ENCODE measurements around the gene CMTM7. TPM values are rescaled to one million over a fixed set of nuclear protein-coding genes. Genes with fewer than 3 reads are reported as not detected.
"Not testable (repeated sequence)": the region's sequence is repeated elsewhere in the genome, so short reads cannot be mapped to it uniquely, and the experiment has no call there.

The CMTM7 gene
- total and polyA plus RNA-seq, 5 experiments from 2014 or later, result 46.4 to 122 (median 67.4) TPM

- no peak overlapping the region for H3K4me3 Mint-ChIP-seq
- peaks cover 0 to 1% (median 0%) of the 10 kb centered on the region in 3 donors for H3K36me3 Mint-ChIP-seq
- no peaks in the 10 kb centered on the region for H3K27me3 Mint-ChIP-seq
- no peak for ATAC-seq
- no peak for DNase-seq
- peak overlapping the region in 3 of 10 donors; percentile 14 to 70 (median 26) for H3K27ac Mint-ChIP-seq
- H3K4me1 Mint-ChIP-seq, result peaks cover 12 to 48% (median 22%) of the 10 kb centered on the region in 4 donors
- H3K9me3 Mint-ChIP-seq, result no peaks in the 10 kb centered on the region
- POLR2A ChIA-PET, result interaction anchor here (0.9 to 1.3 kb wide), 2 partner anchors 11 to 13 kb away, joined by 3 to 4 read pairs; no protein-coding TSS in a partner anchor
These were observed 4.1 kb upstream of the CMTM7 start for GRCh38 chr3:32387512-32387911.

GRCh38 chr3:32389577-32389976 is 2.1 kb upstream of the CMTM7 start:
- DNase-seq, H3K27me3 Mint-ChIP-seq, H3K9me3 Mint-ChIP-seq, ATAC-seq, H3K36me3 Mint-ChIP-seq: not testable (repeated sequence)
- Mint-ChIP-seq H3K4me1 (peaks cover 24 to 65% (median 42%) of the 10 kb centered on the region in 4 donors), H3K4me3 (peak overlapping the region in 5 of 10 donors; percentile 4 to 40 (median 34)), H3K27ac (peak overlapping the region in 8 of 10 donors; percentile 50 to 84 (median 70))
- POLR2A ChIA-PET, result interaction anchor here (0.6 to 3.4 kb wide), 6 partner anchors 15 to 97 kb away, joined by 3 to 33 read pairs (median 3); no protein-coding TSS in a partner anchor

DNA sequence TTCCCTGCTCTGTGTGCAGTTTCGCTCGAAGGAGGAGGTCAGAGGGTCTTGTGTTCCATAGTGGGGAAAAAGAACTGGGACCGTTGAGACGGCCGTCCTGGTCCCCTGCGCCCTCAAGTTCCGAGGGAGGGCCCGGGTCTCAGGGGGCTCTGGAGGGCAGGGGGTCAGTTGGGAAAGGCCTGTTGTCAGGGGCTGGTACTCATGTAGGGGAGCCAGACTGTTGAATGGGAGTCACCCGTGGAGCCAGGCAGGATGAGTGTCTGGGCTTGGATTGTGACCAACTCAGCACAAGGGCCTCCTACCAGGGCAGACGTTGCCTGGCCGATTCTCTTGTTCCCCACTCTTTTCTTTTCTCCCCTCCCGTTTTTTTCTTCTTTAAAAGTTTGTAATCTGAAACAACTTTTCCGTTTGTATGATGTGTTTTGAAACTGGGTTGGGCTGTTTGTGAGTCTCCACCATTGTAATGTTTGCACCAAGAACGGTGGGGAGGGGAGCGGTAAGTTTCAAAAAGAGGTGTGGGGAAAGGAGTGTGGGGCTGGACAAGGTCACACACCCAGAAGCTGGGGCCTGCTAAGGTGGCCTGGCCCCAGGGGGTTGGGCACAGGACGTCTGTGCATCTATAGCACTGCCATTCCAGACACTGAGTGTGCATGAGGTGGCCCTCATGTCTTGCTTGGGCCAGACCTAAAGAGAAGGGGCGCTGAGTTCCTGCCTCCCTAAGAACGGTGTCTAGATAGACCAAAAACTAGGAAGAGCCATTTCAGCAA is 1.1 kb downstream of the CMTM7 start:
- peak overlapping the region; percentile 90 to 99 (median 96) for H3K4me3 Mint-ChIP-seq
- ATAC-seq, result peak; percentile 33 to 35
- POLR2A ChIA-PET, result interaction anchor here (0.8 to 3.4 kb wide), 12 partner anchors 8 to 75 kb away, joined by 3 to 33 read pairs (median 10); no protein-coding TSS in a partner anchor
- peak in 1 of 10 donors; percentile 43 for DNase-seq
- peaks cover 35 to 79% (median 64%) of the 10 kb centered on the region in 4 donors for H3K4me1 Mint-ChIP-seq
- peaks cover 0 to 1% (median 0%) of the 10 kb centered on the region in 3 donors for H3K36me3 Mint-ChIP-seq
- no peaks in the 10 kb centered on the region for H3K9me3 Mint-ChIP-seq
- H3K27me3 Mint-ChIP-seq, result no peaks in the 10 kb centered on the region
- H3K27ac Mint-ChIP-seq, result peak overlapping the region; percentile 94 to 100 (median 98)

GRCh38 chr3:32395496-32395895 is 3.8 kb downstream of the CMTM7 start:
- H3K27me3 Mint-ChIP-seq, result no peaks in the 10 kb centered on the region
- no peak for ATAC-seq
- H3K9me3 Mint-ChIP-seq, result no peaks in the 10 kb centered on the region
- no peak overlapping the region for H3K4me3 Mint-ChIP-seq
- peaks cover 47 to 84% (median 80%) of the 10 kb centered on the region in 4 donors for H3K4me1 Mint-ChIP-seq
- H3K36me3 Mint-ChIP-seq, result peaks cover 0 to 1% (median 0%) of the 10 kb centered on the region in 3 donors
- DNase-seq, result no peak
- H3K27ac Mint-ChIP-seq, result peak overlapping the region; percentile 41 to 100 (median 91)
- POLR2A ChIA-PET, result interaction anchor here (0.7 to 1.9 kb wide), 7 partner anchors 14 to 72 kb away, joined by 4 to 8 read pairs (median 5); no protein-coding TSS in a partner anchor

DNA sequence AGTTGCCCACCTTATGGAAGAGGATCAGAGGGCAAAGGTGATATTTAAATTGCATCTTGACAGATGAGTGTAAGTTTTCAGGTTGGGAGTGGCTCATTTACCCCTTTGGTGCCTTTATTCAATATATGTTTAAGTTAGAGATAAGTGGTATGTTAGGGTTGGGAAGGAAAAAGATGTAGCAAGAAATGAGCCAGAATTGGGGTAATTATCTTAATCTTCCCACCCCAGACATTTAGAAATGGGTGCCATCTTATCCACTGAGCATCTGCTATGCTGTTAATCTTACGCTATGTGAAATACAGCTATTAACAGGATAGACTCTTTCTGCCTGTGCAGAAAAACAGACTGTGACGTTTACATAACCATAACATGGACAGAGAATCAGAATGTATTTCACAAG is 6.3 kb downstream of the CMTM7 start:
- DNase-seq, result no peak
- H3K36me3 Mint-ChIP-seq, result no peaks in the 10 kb centered on the region
- POLR2A ChIA-PET, result interaction anchor here (0.6 to 1.8 kb wide), 3 partner anchors 26 to 285 kb away, joined by 3 to 9 read pairs (median 3); no protein-coding TSS in a partner anchor
- peak overlapping the region; percentile 78 to 100 (median 86) for H3K27ac Mint-ChIP-seq
- no peaks in the 10 kb centered on the region for H3K9me3 Mint-ChIP-seq
- peaks cover 39 to 84% (median 83%) of the 10 kb centered on the region in 4 donors for H3K4me1 Mint-ChIP-seq
- H3K4me3 Mint-ChIP-seq, result no peak overlapping the region
- no peaks in the 10 kb centered on the region for H3K27me3 Mint-ChIP-seq
- no peak for ATAC-seq

DNA sequence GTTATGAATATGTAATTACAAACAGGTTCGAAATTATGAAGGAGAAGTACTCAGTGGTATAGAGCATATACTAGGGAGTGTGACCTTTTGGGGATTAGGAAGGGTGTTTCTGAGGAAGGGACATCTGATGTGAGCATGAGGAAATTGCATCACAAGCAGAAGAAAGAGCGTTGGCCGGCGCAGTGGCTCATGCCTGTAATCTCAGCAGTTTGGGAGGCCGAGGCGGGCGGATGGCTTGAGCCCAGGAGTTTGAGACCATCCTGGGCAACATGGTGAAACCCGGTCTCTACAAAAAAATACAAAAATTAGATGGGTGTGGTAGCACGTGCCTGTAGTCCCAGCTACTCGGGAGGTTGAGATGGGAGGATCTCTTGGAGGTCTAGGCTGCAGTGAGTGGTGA is 6.9 kb downstream of the CMTM7 start:
- Mint-ChIP-seq H3K27me3 (no peaks in the 10 kb centered on the region), H3K4me3 (peak overlapping the region in 4 of 10 donors; percentile 7 to 68 (median 11)), H3K4me1 (peaks cover 38 to 84% (median 83%) of the 10 kb centered on the region in 4 donors), H3K9me3 (no peaks in the 10 kb centered on the region), H3K36me3 (no peaks in the 10 kb centered on the region), H3K27ac (peak overlapping the region; percentile 78 to 100 (median 86))
- POLR2A ChIA-PET, result interaction anchor here (0.6 to 1.8 kb wide), 3 partner anchors 26 to 285 kb away, joined by 3 to 9 read pairs (median 3); no protein-coding TSS in a partner anchor
- ATAC-seq (no peak), DNase-seq (no peak)

DNA sequence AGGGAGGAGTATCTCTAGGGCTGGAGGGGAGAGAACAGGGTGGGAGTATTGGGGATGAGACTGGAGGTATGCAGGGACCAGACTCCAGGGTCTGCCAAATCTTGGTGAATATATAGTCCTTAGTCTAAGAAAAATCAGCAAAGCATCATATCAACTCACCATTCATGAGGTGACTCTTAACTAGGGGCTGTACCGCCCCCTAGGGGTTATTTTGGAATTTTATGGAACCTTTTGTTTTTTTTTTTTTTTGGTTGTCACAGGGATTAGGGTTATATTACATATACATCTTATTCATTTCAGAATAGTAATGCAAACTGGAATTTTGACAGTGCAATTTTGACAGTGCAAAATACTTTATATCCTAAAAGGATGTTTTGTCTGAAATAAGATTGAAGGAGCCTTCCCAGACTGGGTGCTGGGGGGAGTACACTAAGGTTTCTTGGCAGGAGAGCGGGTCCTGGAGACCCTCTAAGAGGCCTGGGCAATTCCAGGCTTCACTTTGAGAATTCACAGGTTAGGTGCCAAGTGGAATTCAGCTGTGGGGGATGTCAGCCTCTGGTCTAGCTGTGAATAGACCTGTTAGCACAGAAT is 7.5 kb downstream of the CMTM7 start:
- Mint-ChIP-seq H3K4me1 (peaks cover 39 to 84% (median 82%) of the 10 kb centered on the region in 4 donors), H3K27ac (peak overlapping the region; percentile 78 to 100 (median 86)), H3K9me3 (no peaks in the 10 kb centered on the region), H3K4me3 (peak overlapping the region in 7 of 10 donors; percentile 4 to 68 (median 22)), H3K27me3 (no peaks in the 10 kb centered on the region), H3K36me3 (peaks cover 0 to 2% (median 0%) of the 10 kb centered on the region in 3 donors)
- DNase-seq, result peak in 8 of 10 donors; percentile 40 to 75 (median 64)
- POLR2A ChIA-PET, result interaction anchor here (0.6 to 7.9 kb wide), 8 partner anchors 8 to 280 kb away, joined by 3 to 52 read pairs (median 10); partner anchors contain the start of gene CMTM7
- ATAC-seq, result peak; percentile 32 to 47

DNA sequence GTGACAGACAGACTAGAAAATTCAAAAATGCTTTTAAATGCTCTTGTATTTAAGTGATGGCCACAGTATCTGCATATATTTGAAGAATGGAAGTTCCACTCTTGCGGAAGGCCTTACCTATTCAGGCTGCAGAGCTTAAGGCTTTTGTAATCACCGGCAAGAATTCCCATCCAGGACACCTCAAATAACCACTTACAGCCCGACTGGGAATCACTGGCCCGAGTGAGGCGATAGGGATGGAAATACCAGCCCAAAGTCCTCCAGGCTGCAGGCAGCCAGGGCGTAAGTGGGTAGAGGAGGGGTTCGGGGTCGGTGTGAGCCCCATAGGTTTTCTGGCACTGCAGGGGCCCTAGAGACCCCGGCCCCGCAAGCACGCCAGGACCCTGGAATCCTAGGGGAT is 9.5 kb downstream of the CMTM7 start:
- POLR2A ChIA-PET, result interaction anchor here (0.8 to 7.9 kb wide), 13 partner anchors 9 to 69 kb away, joined by 3 to 52 read pairs (median 8); partner anchors contain the start of gene CMTM7
- Mint-ChIP-seq H3K4me3 (peak overlapping the region; percentile 86 to 96 (median 94)), H3K27me3 (no peaks in the 10 kb centered on the region), H3K9me3 (no peaks in the 10 kb centered on the region), H3K4me1 (peaks cover 33 to 84% (median 81%) of the 10 kb centered on the region in 4 donors), H3K36me3 (peaks cover 0 to 19% (median 8%) of the 10 kb centered on the region in 3 donors), H3K27ac (peak overlapping the region; percentile 97 to 100 (median 99))
- DNase-seq (no peak), ATAC-seq (peak; percentile 3 to 19)

GRCh38 chr3:32401556-32402081 is 10.0 kb downstream of the CMTM7 start:
- H3K27me3 Mint-ChIP-seq, result no peaks in the 10 kb centered on the region
- POLR2A ChIA-PET, result interaction anchor here (0.8 to 7.9 kb wide), 12 partner anchors 9 to 69 kb away, joined by 3 to 52 read pairs (median 10); partner anchors contain the start of gene CMTM7
- H3K4me1 Mint-ChIP-seq, result peaks cover 33 to 85% (median 83%) of the 10 kb centered on the region in 4 donors
- H3K9me3 Mint-ChIP-seq, result no peaks in the 10 kb centered on the region
- peaks cover 0 to 22% (median 9%) of the 10 kb centered on the region in 3 donors for H3K36me3 Mint-ChIP-seq
- DNase-seq (peak; percentile 37 to 81 (median 62)), ATAC-seq (peak; percentile 70 to 78)
- H3K4me3 Mint-ChIP-seq, result peak overlapping the region; percentile 86 to 96 (median 94)
- peak overlapping the region; percentile 97 to 100 (median 99) for H3K27ac Mint-ChIP-seq

- POLR2A ChIA-PET, result interaction anchor here (1.1 to 7.9 kb wide), 10 partner anchors 11 to 64 kb away, joined by 3 to 52 read pairs (median 7); no protein-coding TSS in a partner anchor
- peaks cover 29 to 89% (median 87%) of the 10 kb centered on the region in 4 donors for H3K4me1 Mint-ChIP-seq
- peak overlapping the region in 7 of 10 donors; percentile 1 to 91 (median 30) for H3K4me3 Mint-ChIP-seq
- H3K27me3 Mint-ChIP-seq, result no peaks in the 10 kb centered on the region
- no peaks in the 10 kb centered on the region for H3K9me3 Mint-ChIP-seq
- ATAC-seq (no peak), DNase-seq (no peak)
- H3K36me3 Mint-ChIP-seq, result peaks cover 0 to 26% (median 11%) of the 10 kb centered on the region in 3 donors
- H3K27ac Mint-ChIP-seq, result peak overlapping the region; percentile 71 to 100 (median 94)
These were observed 12.0 kb downstream of the CMTM7 start for GRCh38 chr3:32403663-32404062.

DNA sequence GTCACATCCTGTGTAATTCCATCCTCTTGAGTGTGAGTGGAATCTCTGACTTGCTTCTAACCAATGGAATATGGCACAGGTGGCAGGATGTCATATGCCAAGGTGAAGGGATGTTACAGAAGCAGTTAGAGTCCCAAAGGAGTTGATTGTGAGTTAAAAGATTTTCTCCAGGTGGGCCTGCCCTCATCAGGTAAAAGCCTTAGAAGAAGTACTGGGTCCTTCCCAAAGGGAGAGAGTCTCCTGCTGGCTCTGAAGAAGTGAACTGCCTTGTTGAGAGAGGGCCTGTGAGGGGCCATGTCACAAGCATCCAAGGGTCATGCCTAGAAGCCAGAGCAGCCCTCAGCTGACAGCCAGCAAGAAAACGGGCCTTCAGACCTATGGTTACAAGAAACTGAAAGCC is 13.1 kb downstream of the CMTM7 start:
- peak overlapping the region; percentile 25 to 100 (median 74) for H3K27ac Mint-ChIP-seq
- POLR2A ChIA-PET, result interaction anchor here (1.1 to 7.9 kb wide), 7 partner anchors 10 to 56 kb away, joined by 3 to 52 read pairs (median 14); no protein-coding TSS in a partner anchor
- peaks cover 30 to 90% (median 84%) of the 10 kb centered on the region in 4 donors for H3K4me1 Mint-ChIP-seq
- no peaks in the 10 kb centered on the region for H3K27me3 Mint-ChIP-seq
- ATAC-seq (no peak), DNase-seq (no peak)
- H3K9me3 Mint-ChIP-seq, result no peaks in the 10 kb centered on the region
- H3K36me3 Mint-ChIP-seq, result peaks cover 0 to 28% (median 11%) of the 10 kb centered on the region in 3 donors
- peak overlapping the region in 3 of 10 donors; percentile 30 to 56 (median 33) for H3K4me3 Mint-ChIP-seq

Measured in naive thymus-derived CD8-positive, alpha-beta T cell (primary cell).